ENCODE results near the gene LRCOL1.

DNA sequence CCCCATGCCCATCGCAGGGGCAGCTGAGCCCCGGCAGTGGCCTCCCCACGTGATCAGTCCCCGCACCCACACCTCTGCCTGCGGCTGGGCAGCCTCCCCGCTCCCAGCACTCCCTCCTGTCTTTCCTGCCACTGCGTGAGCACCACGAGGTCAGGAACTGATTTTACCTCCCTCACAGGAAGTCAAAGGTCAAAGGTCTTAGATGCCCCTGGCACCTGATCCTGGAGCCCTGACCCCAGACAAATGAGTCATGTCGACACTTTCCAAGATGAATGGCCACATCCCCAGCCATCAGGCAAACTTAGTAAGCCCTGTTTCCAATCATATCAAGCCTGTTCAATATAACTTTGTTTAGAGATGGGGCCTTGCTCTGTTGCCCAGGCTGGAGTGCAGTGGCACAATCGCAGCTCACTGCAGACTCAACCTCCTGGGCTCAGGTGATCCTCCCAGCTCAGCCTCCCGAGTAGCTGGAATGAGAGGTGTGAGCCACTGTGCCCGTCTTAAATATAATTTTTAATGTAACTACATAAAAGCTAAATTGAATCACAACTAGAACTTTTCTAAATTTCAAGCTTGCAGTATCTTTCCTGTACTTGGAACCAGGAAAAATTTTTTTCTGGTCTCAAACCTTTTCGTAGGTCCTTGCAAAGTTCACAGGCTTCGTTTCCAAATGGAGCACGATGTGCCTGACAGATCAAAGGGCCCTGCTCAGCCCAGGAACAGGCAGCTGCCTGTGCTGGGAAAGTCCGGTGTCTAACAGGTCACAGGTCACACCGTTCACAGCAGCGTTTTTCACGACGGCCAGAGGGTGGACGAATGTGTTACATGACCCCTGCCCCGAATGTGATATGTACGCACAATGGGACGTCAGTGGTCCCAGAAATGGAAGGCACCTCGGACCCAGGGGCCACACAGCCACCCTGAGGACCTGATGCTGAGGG lies 1.9 kb downstream of the LRCOL1 start:
- TF ChIP-seq POLR2AphosphoS5 (IDR thresholded peaks at IDR 0.05; ENCODE audit: insufficient read depth in 1 of 2, low read depth in 1 of 2) = no peak
- TF ChIP-seq, protein P1, sequence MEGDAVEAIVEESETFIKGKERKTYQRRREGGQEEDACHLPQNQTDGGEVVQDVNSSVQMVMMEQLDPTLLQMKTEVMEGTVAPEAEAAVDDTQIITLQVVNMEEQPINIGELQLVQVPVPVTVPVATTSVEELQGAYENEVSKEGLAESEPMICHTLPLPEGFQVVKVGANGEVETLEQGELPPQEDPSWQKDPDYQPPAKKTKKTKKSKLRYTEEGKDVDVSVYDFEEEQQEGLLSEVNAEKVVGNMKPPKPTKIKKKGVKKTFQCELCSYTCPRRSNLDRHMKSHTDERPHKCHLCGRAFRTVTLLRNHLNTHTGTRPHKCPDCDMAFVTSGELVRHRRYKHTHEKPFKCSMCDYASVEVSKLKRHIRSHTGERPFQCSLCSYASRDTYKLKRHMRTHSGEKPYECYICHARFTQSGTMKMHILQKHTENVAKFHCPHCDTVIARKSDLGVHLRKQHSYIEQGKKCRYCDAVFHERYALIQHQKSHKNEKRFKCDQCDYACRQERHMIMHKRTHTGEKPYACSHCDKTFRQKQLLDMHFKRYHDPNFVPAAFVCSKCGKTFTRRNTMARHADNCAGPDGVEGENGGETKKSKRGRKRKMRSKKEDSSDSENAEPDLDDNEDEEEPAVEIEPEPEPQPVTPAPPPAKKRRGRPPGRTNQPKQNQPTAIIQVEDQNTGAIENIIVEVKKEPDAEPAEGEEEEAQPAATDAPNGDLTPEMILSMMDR (IDR thresholded peaks at IDR 0.05) = no peak
